GM18526 (cell line): ENCODE results near the gene EXD3.
A peak's percentile ranks its signal among the peaks of the same experiment; 100 is the strongest.

Source experiments
- POLR2A ChIP-seq: IDR thresholded peaks from 3 replicates; pipeline ENCODE4 v1.6.1; 2011; ENCODE audit not compliant: insufficient read length; ENCODE audit errors: extremely low read depth

EXD3 gene

GRCh38 chr9:137303893-137304382, 119.0 kb downstream of the EXD3 start:
- TF ChIP-seq POLR2A, result no peak

GRCh38 chr9:137303151-137303892, 119.6 kb downstream of the EXD3 start:
- TF ChIP-seq POLR2A, result no peak

- TF ChIP-seq POLR2A, result no peak
Measured at GRCh38 chr9:137302449-137303150, 120.4 kb downstream of the EXD3 start.

GRCh38 chr9:137302118-137302448, 120.9 kb downstream of the EXD3 start, which contains the start of gene NRARP:
Gene NRARP, minus strand, starts transcription at chr9:137302271. Its CDS starts 343 bp downstream, at chr9:137301928.
- TF ChIP-seq POLR2A, result peak; percentile 81

GRCh38 chr9:137301081-137301947, 121.6 kb downstream of the EXD3 start:
- no peak for TF ChIP-seq POLR2A

GRCh38 chr9:137300567-137301080, 122.3 kb downstream of the EXD3 start:
- no peak for TF ChIP-seq POLR2A

- TF ChIP-seq POLR2A, result no peak
Measured at GRCh38 chr9:137299938-137300337, 123.0 kb downstream of the EXD3 start.

GRCh38 chr9:137299203-137299565, 123.8 kb downstream of the EXD3 start:
- no peak for TF ChIP-seq POLR2A

- no peak for TF ChIP-seq POLR2A
Measured at GRCh38 chr9:137298401-137299202, 124.4 kb downstream of the EXD3 start.

GRCh38 chr9:137297966-137298365, 125.0 kb downstream of the EXD3 start:
- no peak for TF ChIP-seq POLR2A

- TF ChIP-seq POLR2A, result no peak
Measured at GRCh38 chr9:137296670-137297664, 126.0 kb downstream of the EXD3 start.

- TF ChIP-seq POLR2A, result no peak
Measured at GRCh38 chr9:137295849-137296669, 126.9 kb downstream of the EXD3 start.

- TF ChIP-seq POLR2A, result no peak
Measured at GRCh38 chr9:137295238-137295811, 127.6 kb downstream of the EXD3 start.
